Fibroblast of pulmonary artery (primary cell): ENCODE measurements around the gene KMT5B.

Experiments
- DNase-seq: peaks from one replicate; pipeline ENCODE4 v3.0.0-alpha.2; 2010; ENCODE audit warnings: low read depth
- H3K4me3 ChIP-seq: replicated peaks from 2 replicates; pipeline ENCODE4 v1.5.1; 2011; ENCODE audit warnings: low read depth, mild to moderate bottlenecking, control low read depth, low read length, moderate library complexity
- TF ChIP-seq, protein P1 (sequence below): IDR thresholded peaks from 2 replicates; pipeline ENCODE4 v1.5.1; 2011; ENCODE audit warnings: mild to moderate bottlenecking, control low read depth, low read length, inconsistent platforms; ENCODE audit errors: missing control alignments

Gene KMT5B

DNA sequence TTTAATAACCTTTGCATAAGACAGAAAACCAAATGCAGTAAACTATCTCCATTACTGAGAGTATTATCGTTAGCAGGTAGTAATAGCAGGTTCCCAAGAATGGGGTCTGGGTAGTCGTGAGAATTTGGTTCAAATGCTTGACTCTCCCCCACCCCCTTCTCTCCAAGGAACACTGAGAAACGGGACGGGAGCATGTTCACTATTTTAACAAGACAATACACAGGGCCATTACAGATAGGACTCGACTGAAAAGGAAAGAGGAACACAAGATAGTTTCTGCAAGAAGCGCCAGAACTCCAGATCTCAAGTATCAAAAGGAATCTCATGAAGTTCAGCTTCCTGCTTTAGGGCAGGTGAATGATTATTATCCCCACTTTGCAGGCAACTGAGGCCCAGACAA is 27.0 kb downstream of the KMT5B start:
- no peak overlapping the region for H3K4me3 ChIP-seq
- TF ChIP-seq, protein P1, sequence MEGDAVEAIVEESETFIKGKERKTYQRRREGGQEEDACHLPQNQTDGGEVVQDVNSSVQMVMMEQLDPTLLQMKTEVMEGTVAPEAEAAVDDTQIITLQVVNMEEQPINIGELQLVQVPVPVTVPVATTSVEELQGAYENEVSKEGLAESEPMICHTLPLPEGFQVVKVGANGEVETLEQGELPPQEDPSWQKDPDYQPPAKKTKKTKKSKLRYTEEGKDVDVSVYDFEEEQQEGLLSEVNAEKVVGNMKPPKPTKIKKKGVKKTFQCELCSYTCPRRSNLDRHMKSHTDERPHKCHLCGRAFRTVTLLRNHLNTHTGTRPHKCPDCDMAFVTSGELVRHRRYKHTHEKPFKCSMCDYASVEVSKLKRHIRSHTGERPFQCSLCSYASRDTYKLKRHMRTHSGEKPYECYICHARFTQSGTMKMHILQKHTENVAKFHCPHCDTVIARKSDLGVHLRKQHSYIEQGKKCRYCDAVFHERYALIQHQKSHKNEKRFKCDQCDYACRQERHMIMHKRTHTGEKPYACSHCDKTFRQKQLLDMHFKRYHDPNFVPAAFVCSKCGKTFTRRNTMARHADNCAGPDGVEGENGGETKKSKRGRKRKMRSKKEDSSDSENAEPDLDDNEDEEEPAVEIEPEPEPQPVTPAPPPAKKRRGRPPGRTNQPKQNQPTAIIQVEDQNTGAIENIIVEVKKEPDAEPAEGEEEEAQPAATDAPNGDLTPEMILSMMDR, result no peak
- DNase-seq, result no peak

DNA sequence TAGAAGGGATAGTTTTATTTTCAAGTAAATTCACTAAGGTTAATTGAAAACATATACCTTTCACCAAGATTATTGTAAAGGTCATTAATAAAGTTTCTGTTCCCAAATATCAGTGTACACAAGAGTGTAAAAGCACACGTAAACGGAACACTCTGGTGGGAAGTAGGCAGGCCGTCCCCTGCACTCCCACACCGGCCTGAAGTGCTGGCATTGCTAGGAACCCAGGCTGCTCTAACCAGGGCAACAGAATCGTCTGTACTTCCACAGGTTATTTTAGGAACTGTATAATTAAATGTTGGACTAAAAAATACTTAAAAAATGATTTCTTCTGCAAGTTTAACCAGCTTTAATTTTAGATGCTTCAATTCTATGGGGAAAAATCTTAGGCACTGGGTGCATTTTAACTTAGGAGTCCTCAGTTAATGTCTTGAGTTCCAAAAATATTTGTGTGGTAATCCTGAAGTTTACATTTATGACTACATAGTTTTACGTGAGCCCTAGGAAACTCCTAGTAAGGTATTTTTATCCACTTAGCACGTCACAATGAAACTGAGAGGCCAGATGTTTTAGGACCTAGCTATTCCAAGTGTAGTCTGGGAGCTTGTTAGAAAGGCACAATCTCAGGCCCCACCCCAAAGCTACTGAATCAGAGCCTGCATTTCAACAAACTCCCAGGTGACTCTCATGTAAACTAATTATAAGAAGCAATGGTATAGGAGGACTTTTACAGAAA is 31.2 kb downstream of the KMT5B start:
- no peak overlapping the region for H3K4me3 ChIP-seq
- TF ChIP-seq, protein P1, result no peak
- no peak for DNase-seq

DNA sequence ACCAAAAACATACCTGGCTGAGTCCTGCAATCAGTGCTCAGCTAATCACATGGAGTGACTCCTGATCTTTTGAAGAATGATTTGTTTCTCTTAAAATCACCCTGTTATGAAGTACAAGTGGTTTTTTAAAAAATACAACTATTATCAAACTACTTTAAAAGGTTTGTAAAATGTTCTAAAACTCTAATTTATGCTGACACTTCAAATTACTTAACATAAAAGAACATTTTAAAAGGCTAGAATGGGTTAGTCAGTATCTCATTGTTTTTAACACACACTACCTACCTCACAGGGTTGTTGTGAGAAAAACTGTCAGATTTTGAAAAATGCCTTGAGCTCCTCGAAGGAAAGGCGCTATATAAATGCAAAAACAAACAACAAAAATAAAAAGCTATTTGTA is 33.2 kb downstream of the KMT5B start:
- DNase-seq, result no peak
- no peak overlapping the region for H3K4me3 ChIP-seq
- TF ChIP-seq, protein P1, result no peak

DNA sequence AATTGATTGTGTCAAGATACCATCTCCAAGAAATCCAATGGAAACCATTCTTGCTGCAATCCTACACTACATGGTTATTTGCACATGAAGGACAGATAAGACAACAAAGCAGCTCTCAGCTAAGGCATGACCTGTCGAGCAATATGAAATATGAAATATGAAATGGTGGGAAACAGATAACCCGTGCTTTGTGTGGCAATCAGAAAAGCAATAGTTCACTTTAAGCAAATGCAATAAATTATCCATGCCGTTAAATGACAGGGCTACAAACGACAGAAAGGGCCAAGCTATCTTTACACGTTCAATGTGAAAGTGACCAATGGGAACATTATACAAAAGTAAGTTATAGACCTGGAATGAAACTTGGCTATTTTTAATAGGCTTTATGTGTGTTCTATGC is 35.2 kb downstream of the KMT5B start:
- TF ChIP-seq, protein P1, result no peak
- DNase-seq, result no peak
- H3K4me3 ChIP-seq, result no peak overlapping the region

DNA sequence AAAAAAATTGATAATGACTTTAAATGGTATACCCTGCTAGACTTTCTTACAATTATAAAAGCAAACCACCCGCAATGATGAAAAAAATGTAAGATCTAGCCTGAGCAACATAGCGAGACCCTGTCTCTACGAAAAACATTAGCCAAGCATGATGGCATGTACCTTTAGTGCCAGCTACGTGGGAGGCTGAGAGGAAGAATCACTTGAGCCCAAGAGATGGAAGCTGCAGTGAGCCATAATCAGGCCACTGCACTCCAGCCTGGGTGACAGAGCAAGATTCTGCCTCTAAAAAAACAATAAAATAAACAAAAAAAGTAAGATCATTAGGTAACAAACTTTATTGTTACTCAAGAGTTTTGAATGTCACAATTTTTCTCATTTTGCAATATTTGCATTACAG is 39.2 kb downstream of the KMT5B start:
- TF ChIP-seq, protein P1, result no peak
- H3K4me3 ChIP-seq, result no peak overlapping the region
- no peak for DNase-seq

DNA sequence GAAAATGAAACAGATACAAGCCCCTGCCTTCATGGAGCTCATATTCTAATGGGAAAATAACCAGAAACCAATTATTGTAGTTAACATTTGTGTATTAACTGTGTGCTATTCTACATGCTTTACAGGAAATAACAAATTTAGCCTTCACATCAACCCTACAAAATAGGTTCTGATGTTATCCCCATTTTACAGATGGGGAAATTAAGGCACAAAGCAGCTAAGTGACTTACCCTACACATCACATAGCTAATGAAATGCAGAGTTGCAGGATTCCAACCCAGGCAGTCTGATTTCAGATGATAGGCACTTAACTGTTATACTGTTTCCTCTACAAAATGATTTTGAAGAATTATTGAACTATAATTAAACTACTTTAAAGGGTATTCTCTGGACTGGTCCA is 43.7 kb downstream of the KMT5B start:
- TF ChIP-seq, protein P1, result no peak
- no peak for DNase-seq
- H3K4me3 ChIP-seq, result no peak overlapping the region

DNA sequence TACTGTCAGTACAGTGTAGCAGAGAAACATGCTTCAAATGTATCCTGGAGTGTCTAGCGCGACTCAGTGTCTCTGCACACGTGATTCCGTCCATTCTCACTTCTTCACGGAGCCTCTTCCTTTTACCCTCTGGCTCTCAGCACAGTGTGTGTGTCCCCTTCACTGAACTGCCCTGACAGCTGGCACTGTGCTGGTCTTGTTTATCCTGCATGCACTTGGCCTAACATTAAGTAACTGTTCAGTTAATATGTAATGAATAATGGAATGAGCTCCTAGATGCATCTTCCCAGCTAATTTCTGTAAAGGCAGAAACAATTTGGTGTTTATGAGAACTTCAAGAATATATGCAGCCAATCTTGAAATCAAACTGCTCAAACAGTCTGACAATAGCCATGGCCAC is 44.4 kb downstream of the KMT5B start:
- H3K4me3 ChIP-seq, result no peak overlapping the region
- TF ChIP-seq, protein P1, result no peak
- DNase-seq, result no peak
